ENCODE measurements around the gene SPAG16.
"Not testable (repeated sequence)": the region's sequence is repeated elsewhere in the genome, so short reads cannot be mapped to it uniquely, and the experiment has no call there.

The SPAG16 gene

DNA sequence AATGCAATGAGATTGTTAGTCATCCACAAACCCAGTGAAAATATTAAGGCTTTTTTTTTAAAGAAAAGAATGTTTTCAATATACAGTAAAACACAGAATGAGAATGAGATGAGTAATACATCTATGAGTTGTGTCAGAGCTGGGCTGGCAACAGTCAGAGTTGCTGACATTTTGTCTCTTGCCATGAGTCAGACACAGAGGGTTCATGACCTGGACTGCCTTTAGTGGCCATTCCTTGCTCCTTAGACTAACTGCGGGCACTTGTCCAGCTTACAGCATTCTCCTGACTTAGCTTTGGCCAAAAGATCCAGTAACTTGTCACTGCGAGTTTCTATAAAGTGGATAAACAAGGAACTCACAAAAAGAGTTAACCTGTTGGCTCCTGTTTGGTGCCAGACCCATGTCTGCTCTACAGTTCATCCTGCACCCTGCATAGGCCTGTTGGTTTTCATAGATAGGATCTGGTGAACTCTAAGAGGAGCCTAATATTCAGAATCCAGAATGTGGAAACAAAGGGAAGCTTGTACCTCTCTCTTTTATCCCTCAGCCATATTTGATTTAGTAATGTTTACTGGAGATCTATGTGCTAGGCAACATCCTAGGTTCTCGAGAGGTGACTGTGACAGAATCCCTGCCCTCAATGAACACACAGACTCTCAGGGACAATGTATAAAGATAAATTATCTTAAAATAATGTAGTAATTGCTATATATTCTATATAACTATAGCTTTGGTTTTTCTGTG is 735.1 kb downstream of the SPAG16 start:
- no peak for DNase-seq

DNA sequence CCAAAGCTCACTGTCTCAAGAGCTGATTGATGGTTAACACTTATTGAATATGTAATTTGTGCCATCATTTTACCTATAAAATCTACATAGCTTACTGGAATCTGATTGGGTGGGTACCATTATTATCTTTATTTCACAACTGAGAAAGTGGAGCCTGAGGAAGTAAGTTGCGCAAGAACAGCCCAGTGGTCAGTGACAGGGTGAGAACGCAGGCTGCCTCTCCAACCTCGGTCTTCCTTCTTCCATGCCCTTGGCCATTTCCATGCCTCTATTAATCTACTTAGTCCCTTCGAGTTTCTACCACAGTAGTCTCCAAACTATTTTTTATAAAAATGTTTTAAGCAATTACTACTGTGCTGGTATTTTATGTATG is 735.7 kb downstream of the SPAG16 start:
- peak; percentile 17 for DNase-seq

DNA sequence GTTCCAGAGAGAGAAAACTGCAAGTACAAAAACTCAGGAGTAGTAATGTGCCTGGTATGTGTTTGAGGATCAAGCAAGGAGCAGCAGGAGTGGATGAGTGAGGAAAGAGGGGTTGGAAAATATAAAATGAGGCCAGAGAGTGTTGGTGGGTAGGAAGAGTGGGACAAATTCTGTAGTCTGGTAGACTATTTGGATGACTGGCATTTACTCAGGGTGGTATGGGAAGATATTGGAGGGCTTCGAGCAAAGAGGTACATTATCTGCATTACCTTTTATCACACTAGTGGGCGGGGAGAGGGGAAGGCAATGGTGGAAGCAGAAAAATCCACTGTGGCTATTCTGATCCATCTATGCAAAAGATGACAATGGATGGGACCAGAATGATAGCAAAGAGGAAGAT is 744.9 kb downstream of the SPAG16 start:
- no peak for DNase-seq

DNA sequence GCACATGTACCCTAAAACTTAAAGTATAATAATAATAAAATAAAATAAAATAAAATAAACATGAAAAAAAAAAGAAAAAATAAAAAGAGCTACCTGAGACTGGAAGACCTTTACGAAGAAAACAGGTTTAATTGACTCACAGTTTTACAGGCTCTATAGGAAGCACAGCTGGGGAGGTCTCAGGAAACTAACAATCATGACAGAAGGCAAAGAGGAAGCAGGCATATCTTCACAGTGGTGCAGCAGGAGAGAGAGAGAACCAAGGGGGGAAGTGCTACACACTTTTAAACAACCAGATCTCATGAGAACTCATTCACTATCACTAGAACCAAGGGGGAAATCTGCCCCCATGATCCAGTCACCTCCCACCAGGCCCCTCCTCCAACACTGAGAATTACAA is 747.3 kb downstream of the SPAG16 start:
- DNase-seq = no peak

DNA sequence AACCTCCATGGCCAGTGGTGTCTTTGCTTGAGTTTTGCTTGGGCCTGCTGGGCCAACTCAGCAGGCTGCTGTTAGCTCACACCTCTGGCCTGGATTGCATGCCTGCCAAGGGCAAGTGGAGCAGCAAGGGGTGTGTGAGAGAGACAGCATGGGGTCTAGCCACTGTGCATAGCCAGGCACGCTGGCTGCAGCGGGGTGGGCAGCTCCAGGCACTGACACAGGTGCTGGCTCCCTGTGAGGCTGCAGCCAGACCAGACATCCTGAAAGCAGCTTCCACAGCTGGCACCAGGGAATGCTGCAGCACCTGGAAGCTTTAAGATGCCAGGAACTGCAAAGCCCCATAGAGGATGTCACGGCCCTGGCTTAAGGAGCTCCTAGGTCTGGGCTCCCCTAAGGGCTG is 750.2 kb downstream of the SPAG16 start:
- no peak for DNase-seq

DNA sequence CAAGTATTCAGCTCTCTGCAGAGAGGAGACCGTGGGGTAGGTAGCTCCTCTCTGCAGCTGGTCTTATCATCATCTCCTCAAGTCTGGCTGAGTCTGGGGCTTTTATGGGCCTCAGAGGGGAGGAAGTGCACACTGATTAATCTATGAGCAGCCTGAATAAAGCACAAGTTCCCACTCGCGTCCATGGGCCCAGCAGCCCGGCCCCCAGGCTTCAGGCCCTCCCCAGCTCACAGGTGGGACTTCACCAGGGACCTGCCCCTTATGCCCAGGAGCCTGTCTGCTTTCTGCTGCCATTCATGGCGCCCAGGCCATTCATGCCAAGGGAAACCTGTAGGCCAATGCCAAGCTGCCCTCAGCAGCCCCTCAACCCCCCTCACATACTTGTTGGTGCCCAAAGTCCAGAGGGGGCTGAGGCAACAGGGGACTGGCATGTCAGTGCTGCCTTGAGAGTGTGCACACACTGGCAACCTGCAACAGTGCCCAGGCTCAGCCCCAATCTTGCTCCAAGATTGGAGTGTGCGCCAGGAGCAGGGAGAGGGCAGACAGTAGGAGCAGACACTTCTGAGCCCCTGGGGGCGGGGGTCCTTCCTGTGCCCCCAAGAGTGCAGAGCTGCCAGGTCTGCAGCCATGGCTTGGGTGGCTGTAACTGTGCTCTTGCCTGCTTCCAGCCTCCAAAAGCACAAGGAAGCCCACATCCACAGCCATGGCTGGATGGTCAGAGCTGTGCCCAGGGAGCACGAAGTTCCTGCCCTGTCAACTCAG is 751.0 kb downstream of the SPAG16 start:
- DNase-seq = peak; percentile 15

DNA sequence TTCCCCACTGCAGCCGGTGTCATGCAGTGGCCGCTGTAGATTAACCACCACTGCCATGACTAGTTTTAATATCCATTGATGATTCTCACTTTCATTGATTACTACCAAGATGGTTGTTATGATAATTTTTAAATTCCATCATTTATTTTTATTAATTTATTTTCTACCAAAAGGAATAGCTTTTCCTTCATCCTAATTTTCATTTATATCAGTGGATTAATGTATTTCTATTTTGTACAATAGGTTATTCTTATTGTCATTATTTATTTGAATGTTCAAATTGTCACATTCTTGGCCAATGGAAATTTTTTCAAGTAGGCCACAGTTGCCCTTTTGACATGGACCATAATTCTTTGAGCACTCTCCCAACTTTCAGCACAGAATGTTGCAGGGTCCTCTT is 751.7 kb downstream of the SPAG16 start:
- DNase-seq = no peak

DNA sequence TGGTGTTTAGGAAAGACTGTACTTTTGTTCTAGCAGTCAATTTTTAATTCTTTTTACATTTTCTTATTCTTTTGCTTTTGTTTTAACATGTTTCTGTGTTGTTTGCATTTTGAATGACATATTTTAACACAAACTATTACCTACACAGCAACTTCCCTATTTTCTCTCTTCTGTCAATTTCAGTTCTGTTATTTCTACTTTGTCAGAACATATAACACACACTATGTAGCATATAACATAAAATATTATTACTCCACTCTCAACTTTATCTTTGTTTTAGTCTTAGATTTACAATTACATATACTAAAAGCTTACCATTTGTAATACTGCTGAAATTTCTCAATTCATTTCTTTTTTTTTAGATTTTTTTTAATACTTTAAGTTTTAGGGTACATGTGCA is 753.9 kb downstream of the SPAG16 start:
- no peak for DNase-seq

DNA sequence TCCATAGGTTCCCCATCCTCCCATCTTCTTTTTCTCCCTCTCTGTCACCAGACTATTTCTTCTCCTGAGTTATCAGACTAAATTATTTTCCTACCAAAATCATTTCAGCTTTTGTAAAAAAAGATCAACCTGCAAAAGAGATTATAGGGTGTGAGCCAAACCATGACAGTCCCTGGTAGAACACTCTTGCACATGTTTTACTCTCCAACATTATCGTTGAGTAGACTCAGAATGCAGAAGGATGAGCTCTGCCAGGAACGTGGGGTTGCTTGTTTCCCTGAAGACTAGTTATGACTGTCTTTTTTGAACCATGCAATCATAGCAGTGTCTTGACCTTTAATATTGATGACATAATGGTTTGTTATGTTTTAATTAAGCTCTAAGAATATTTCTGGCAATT is 766.5 kb downstream of the SPAG16 start:
- no peak for DNase-seq

DNA sequence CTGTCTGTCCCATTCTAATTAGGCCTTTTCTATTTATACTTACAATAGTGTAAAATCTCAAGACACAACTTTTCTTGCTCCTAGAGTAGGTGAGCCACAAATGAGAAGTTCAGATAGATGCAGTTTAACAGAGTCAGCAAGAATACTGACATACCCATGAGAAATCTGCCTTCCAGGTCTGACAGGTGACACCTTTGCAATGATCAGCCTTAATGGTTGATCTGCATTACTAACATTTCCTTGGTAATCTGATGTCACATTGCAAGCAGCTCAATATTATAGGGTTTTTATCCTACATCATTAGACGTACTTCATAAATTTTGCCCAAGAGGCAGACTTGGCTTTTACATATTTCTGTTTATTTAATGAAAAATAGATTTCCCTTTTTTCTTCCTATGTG is 767.3 kb downstream of the SPAG16 start:
- no peak for DNase-seq

DNA sequence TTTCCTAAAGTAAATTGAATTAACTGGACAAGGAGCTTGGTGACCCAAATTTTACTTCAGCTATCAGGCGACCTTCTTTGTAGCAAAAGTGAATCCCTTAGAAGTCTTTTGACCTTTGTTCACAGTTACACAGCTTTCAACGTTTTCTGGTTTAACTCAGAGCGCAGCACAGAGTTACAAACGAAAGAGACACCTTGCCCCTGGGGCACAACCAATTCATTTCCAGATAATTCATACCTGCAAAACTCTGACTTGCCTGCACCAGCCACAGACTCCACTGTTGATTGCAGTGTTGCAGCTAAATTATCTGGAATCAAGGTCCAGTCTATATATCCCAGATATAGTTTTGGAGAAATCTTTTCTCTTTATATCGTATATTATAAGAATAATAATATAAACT is 768.0 kb downstream of the SPAG16 start:
- DNase-seq = no peak

DNA sequence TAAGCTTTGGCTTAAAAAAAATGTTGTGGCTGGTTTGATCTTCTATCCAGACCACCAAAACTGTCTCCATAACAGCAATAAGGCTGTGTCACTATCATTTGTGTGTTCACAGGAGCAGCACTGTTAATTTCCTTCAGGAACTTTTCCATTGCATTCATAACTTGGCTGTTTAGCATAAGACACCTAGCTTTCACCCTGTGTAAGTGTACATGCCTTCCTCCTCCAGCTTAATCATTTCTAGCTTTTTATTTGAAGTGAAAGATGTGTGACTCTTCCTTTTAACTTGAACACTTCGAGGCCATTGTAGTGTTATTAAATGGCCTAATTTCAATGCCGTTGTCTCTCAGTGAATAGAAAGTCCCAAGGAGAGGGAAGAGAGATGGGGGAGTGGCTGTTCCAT is 773.7 kb downstream of the SPAG16 start:
- no peak for DNase-seq

DNA sequence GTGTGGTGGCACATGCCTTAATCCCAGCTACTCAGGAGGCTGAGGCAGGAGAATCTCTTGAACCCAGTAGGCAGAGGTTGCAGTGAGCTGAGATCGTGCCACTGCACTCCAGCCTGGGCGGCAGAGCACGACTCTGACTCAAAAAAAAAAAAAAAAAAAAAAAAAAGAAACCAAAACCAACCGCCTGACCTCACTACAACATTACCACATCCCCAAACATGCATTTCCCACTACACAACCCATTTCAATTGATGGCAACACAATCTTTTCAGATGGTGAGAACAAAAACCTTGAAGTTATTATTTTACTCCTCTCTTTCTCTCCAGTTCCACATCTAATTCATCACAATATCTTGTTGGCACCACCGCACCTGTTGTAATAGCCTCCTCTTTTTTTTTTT is 778.0 kb downstream of the SPAG16 start:
- not testable (repeated sequence) for DNase-seq

DNA sequence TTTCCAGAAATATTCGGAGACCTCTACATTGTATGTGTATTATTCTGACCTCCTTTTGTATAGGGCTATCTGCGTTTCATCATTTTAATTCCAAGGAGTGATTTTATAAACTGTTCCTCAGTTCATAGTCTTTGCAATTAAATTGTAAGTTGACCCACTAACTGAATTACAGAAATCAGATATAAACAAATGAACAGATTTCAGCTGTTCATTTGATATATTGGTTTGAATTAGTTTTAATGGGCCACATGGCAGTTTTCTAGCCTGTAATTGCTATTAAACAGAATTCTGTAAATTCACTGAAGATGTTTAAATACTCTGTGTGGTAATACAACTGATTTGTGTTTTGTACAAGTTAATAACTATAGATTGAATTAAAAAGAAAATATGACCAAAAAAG is 780.2 kb downstream of the SPAG16 start:
- no peak for DNase-seq

DNA sequence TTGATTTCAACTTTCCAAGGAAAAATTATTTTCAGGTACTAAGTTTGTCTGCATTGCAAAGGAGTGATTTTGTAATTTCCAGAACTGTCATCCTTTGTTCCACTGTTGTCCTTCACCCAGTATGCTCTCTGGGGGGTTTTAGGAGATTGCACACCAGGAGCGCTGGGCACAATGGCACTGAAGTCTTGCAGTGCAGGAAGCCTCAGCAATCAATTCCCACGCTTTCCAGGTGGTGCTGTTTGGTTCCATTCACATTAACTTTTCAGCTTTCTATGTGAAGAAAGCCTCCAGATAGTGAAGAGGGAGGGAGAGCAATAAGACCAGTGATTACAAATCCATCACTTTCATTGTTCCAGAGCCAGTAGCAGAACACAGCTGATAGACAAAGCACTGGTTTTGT is 782.6 kb downstream of the SPAG16 start:
- no peak for DNase-seq

DNA sequence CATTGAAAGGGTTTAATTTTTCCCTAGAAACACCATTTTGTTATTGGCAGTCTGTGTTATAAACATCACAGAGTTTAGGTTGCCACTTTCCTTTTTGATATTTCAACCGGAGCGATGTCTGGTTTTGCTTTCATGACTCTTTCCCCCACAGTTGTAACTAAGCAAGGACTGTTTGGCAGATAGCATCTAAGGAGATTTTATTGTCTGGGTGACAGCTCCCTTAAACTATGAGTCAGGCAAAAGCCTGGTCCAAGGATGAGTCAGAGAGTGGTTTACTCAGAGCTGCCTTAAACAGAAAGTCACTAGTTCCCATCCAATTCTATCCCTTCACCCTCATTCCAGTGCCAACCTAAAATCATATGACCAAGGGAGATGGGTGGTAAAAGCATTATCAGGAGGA is 785.0 kb downstream of the SPAG16 start:
- DNase-seq = peak; percentile 83

DNA sequence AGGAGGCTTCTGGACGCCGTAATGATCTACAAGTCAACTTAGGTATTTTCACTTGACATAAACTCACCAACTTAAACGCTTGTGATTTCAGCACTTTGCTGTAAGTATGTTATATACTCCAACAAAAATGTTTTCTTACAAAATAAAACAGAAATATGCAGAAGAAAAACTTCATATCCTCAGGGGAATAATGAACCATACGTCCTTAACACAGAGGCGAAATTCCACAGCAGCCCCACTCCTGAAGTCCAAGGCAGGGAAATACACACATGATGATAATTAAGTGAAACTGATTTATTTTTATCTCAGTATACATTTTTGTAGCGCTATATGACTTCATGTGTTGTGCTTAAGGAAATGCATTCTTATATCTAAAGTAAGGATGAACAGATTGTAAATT is 791.2 kb downstream of the SPAG16 start:
- no peak for DNase-seq

DNA sequence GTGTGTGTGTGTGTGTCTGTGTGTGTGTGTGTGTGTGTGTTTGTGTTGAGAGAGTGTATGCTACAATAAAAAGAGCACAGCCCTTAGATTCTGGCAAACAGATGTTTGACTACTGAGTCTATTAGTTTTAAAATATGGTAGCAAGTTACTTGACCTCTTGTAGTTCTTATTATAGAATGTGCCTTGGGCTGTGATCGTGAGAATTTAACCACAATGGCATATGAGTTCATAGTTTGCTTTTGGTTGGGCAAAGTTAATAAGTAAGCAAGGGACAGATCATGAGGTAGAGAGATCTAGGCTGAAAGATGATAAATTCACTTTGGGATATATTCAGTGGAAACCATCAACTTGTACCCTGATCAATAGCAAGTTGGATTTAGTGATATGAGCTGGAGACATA is 792.3 kb downstream of the SPAG16 start:
- DNase-seq = no peak

DNA sequence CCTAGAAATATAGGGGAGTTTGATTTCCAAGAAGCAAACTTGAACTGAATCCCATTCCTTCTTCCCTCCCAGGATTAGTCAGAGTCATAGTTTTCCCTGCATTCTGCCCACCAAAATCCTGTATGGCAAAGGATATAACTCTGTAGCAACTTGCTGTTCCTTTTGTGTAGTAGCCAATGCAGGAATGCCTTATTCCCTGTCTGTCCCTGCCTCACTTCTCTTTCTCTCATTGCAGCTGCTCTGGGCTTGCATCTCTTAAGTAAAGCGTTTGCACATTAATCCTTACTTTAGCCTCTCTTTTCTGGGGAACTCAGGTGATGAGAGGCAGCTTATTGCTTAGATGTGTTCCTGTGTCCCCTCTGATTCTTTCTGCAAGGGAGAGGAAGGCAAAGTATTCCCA is 793.5 kb downstream of the SPAG16 start:
- no peak for DNase-seq

DNA sequence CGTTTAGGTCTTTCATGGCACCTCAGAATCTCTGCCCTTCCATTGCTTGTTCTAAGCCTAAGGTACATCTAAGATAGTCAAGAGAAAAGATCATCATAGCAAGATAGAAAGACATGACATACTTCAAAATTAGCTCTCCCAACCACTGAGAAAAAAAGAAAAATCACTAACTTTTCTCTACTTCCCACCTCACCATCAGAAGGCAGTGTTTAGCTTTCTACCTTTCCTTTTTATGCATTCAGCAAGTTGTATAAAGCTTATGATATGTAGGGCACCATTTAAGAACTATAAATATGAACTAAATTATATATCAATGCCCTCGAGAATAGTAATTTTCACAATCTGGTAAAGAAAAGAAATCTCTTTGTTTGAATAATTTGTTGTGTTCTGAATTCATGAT is 794.8 kb downstream of the SPAG16 start:
- no peak for DNase-seq

DNA sequence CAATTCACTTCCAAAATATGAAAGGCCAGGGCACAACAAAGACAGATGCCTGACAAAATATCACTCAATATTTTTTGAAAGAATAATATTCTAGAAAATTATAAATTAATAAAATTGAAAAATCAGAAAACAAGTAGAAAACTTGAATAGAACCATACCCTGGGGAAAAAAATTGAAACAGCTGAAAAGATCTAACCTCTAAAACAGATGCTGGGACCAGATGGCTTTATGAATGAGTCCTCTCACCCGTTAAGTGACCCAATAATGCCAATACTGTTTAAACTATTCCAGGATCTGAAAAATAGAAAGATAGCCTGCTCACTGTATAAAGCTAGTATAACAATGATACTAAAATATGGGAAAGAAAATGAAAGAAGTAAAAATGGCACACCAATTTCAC is 804.3 kb downstream of the SPAG16 start:
- DNase-seq = no peak

DNA sequence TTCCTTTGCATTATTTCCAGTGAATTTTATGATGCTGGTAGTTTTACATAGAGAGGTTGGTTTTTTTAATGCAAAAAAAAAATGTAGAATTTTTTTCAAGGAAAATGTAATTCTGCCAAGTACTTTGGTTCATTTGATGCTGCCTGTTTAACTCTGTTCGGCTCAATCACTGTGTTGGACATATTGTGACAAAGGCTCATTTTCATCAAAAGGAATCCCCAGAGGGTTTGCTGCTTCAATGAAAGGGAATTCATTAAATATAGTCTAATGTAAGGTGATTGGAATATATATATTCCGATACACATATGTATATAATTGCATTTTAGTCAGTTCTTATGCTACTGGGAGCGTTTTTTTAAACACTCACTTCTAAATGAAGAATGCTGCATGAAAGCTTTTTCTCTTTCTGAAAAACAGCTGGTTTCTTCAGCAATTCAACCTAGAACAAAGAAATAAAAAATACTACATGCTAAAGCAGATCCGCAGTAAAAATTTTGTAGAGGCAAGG is 812.0 kb downstream of the SPAG16 start:
- no peak for DNase-seq

DNA sequence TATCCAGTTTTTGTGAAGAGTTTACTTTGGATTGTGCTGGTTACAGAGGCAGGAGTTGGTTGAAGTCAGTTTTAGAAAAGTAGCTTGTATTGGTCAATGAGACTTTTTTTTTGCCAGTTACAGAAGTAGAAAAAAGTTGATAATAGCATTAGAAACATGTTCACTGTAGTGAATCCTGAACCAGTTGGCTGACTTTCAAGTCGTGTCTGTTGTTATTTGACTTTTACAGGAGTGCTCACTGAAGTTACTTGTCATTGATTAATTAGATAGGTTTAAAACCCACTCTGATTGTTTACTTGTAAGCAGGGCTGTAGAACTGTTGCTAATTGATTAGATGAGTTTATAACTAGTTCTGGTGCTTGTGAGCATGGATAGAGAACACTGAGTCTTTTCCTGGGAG is 814.5 kb downstream of the SPAG16 start:
- no peak for DNase-seq

DNA sequence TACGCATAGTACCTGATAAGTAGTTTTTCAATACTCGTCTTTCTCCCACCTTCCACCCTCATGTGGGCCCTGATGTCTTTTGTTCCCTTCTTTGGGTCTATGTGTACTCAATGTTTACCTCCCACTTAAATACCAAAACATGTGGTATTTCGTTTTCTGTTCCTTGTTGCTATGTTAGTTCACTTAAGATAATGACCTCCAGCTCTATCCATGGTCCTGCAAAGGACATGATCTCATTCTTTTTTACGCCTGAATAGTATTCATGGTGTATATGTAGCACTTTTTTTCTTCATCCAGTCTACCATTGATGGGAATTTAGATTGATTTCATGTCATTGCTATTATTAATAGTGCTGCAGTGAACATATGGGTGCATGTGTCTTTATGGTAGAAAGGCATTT is 816.2 kb downstream of the SPAG16 start:
- DNase-seq = no peak
